Measurements from ENCODE around the gene SEC24A. TPM values are rescaled to one million over a fixed set of nuclear protein-coding genes. Genes with fewer than 3 reads are reported as not detected.
"Not testable (repeated sequence)": the region's sequence is repeated elsewhere in the genome, so short reads cannot be mapped to it uniquely, and the experiment has no call there.

The SEC24A gene
- total and polyA plus RNA-seq, 4 donors: 14.9 to 38.2 (median 19.6) TPM

- Histone ChIP-seq H3K9me3 (ENCODE audit: control insufficient read depth, insufficient read depth, low read length) (no peaks in the 10 kb centered on the region), H3K27me3 (ENCODE audit: control insufficient read depth, insufficient read depth, low read length) (no peaks in the 10 kb centered on the region), H3K4me3 (ENCODE audit: low read depth, low read length) (no peak overlapping the region), H3K4me1 (ENCODE audit: control insufficient read depth, insufficient read depth, low read length) (no peaks in the 10 kb centered on the region), H3K27ac (ENCODE audit: low read depth, low read length) (no peak overlapping the region), H3K36me3 (ENCODE audit: control insufficient read depth, insufficient read depth, low read length) (peaks cover 38% of the 10 kb centered on the region)
- DNase-seq (ENCODE audit: low read depth in 4 of 6, low spot score in 6 of 6): no peak
- WGBS (ENCODE audit: insufficient coverage): 96% methylated on average over 2 of the region's 4 CpGs
Measured at GRCh38 chr5:134611515-134611914, 37.1 kb upstream of the SEC24A start.

- no peak for DNase-seq (ENCODE audit: low read depth in 4 of 6, low spot score in 6 of 6)
- no peaks in the 10 kb centered on the region for H3K27me3 ChIP-seq (ENCODE audit: control insufficient read depth, insufficient read depth, low read length)
- WGBS (ENCODE audit: insufficient coverage): 83% methylated on average over 2 of the region's 5 CpGs
- no peak overlapping the region for H3K4me3 ChIP-seq (ENCODE audit: low read depth, low read length)
- H3K4me1 ChIP-seq (ENCODE audit: control insufficient read depth, insufficient read depth, low read length): no peaks in the 10 kb centered on the region
- peaks cover 48% of the 10 kb centered on the region for H3K36me3 ChIP-seq (ENCODE audit: control insufficient read depth, insufficient read depth, low read length)
- no peak overlapping the region for H3K27ac ChIP-seq (ENCODE audit: low read depth, low read length)
- no peaks in the 10 kb centered on the region for H3K9me3 ChIP-seq (ENCODE audit: control insufficient read depth, insufficient read depth, low read length)
Measured at GRCh38 chr5:134614450-134615085, 34.0 kb upstream of the SEC24A start.

- no peak for DNase-seq (ENCODE audit: low read depth in 4 of 6, low spot score in 6 of 6)
- WGBS (ENCODE audit: insufficient coverage): 93% methylated on average over 2 of the region's 2 CpGs
- no peaks in the 10 kb centered on the region for H3K27me3 ChIP-seq (ENCODE audit: control insufficient read depth, insufficient read depth, low read length)
- H3K27ac ChIP-seq (ENCODE audit: low read depth, low read length): no peak overlapping the region
- peaks cover 52% of the 10 kb centered on the region for H3K36me3 ChIP-seq (ENCODE audit: control insufficient read depth, insufficient read depth, low read length)
- no peak overlapping the region for H3K4me3 ChIP-seq (ENCODE audit: low read depth, low read length)
- H3K4me1 ChIP-seq (ENCODE audit: control insufficient read depth, insufficient read depth, low read length): no peaks in the 10 kb centered on the region
- no peaks in the 10 kb centered on the region for H3K9me3 ChIP-seq (ENCODE audit: control insufficient read depth, insufficient read depth, low read length)
Measured at GRCh38 chr5:134620634-134621033, 28.0 kb upstream of the SEC24A start.

- 100% methylated on average over 1 of the region's 1 CpG for WGBS (ENCODE audit: insufficient coverage)
- Histone ChIP-seq H3K4me1 (ENCODE audit: control insufficient read depth, insufficient read depth, low read length) (no peaks in the 10 kb centered on the region), H3K27me3 (ENCODE audit: control insufficient read depth, insufficient read depth, low read length) (no peaks in the 10 kb centered on the region), H3K9me3 (ENCODE audit: control insufficient read depth, insufficient read depth, low read length) (no peaks in the 10 kb centered on the region), H3K4me3 (ENCODE audit: low read depth, low read length) (no peak overlapping the region), H3K36me3 (ENCODE audit: control insufficient read depth, insufficient read depth, low read length) (peaks cover 22% of the 10 kb centered on the region), H3K27ac (ENCODE audit: low read depth, low read length) (no peak overlapping the region)
- no peak for DNase-seq (ENCODE audit: low read depth in 4 of 6, low spot score in 6 of 6)
Measured at GRCh38 chr5:134625559-134625958, 23.0 kb upstream of the SEC24A start.

- no CpG with 5 or more reads among the region's 2 CpGs for WGBS (ENCODE audit: insufficient coverage)
- DNase-seq (ENCODE audit: low read depth in 4 of 6, low spot score in 6 of 6): no peak
- Histone ChIP-seq H3K27ac (ENCODE audit: low read depth, low read length) (no peak overlapping the region), H3K4me1 (ENCODE audit: control insufficient read depth, insufficient read depth, low read length) (peaks cover under 1% of the 10 kb centered on the region), H3K9me3 (ENCODE audit: control insufficient read depth, insufficient read depth, low read length) (no peaks in the 10 kb centered on the region), H3K4me3 (ENCODE audit: low read depth, low read length) (no peak overlapping the region), H3K27me3 (ENCODE audit: control insufficient read depth, insufficient read depth, low read length) (no peaks in the 10 kb centered on the region), H3K36me3 (ENCODE audit: control insufficient read depth, insufficient read depth, low read length) (peaks cover 16% of the 10 kb centered on the region)
Measured at GRCh38 chr5:134626369-134627014, 22.1 kb upstream of the SEC24A start.

GRCh38 chr5:134634227-134634626 is 14.4 kb upstream of the SEC24A start:
- Histone ChIP-seq H3K27ac (ENCODE audit: low read depth, low read length) (no peak overlapping the region), H3K4me1 (ENCODE audit: control insufficient read depth, insufficient read depth, low read length) (peaks cover 15% of the 10 kb centered on the region), H3K4me3 (ENCODE audit: low read depth, low read length) (no peak overlapping the region), H3K36me3 (ENCODE audit: control insufficient read depth, insufficient read depth, low read length) (peaks cover 3% of the 10 kb centered on the region), H3K9me3 (ENCODE audit: control insufficient read depth, insufficient read depth, low read length) (no peaks in the 10 kb centered on the region), H3K27me3 (ENCODE audit: control insufficient read depth, insufficient read depth, low read length) (no peaks in the 10 kb centered on the region)
- no peak for DNase-seq (ENCODE audit: low read depth in 4 of 6, low spot score in 6 of 6)
- WGBS (ENCODE audit: insufficient coverage): 92% methylated on average over 5 of the region's 10 CpGs

GRCh38 chr5:134635366-134635765 is 13.2 kb upstream of the SEC24A start:
- no CpG with 5 or more reads among the region's 1 CpG for WGBS (ENCODE audit: insufficient coverage)
- not testable (repeated sequence) for H3K36me3 ChIP-seq (ENCODE audit: control insufficient read depth, insufficient read depth, low read length); H3K9me3 ChIP-seq (ENCODE audit: control insufficient read depth, insufficient read depth, low read length); DNase-seq (ENCODE audit: low read depth in 4 of 6, low spot score in 6 of 6); H3K27me3 ChIP-seq (ENCODE audit: control insufficient read depth, insufficient read depth, low read length); H3K27ac ChIP-seq (ENCODE audit: low read depth, low read length); H3K4me3 ChIP-seq (ENCODE audit: low read depth, low read length)
- peaks cover 15% of the 10 kb centered on the region for H3K4me1 ChIP-seq (ENCODE audit: control insufficient read depth, insufficient read depth, low read length)

GRCh38 chr5:134637116-134637721 is 11.4 kb upstream of the SEC24A start:
- 87% methylated on average over 5 of the region's 9 CpGs for WGBS (ENCODE audit: insufficient coverage)
- peaks cover 7% of the 10 kb centered on the region for H3K4me1 ChIP-seq (ENCODE audit: control insufficient read depth, insufficient read depth, low read length)
- no peaks in the 10 kb centered on the region for H3K27me3 ChIP-seq (ENCODE audit: control insufficient read depth, insufficient read depth, low read length)
- H3K4me3 ChIP-seq (ENCODE audit: low read depth, low read length): no peak overlapping the region
- no peak for DNase-seq (ENCODE audit: low read depth in 4 of 6, low spot score in 6 of 6)
- no peaks in the 10 kb centered on the region for H3K36me3 ChIP-seq (ENCODE audit: control insufficient read depth, insufficient read depth, low read length)
- no peaks in the 10 kb centered on the region for H3K9me3 ChIP-seq (ENCODE audit: control insufficient read depth, insufficient read depth, low read length)
- no peak overlapping the region for H3K27ac ChIP-seq (ENCODE audit: low read depth, low read length)

- H3K36me3 ChIP-seq (ENCODE audit: control insufficient read depth, insufficient read depth, low read length): no peaks in the 10 kb centered on the region
- H3K4me3 ChIP-seq (ENCODE audit: low read depth, low read length): no peak overlapping the region
- no peaks in the 10 kb centered on the region for H3K9me3 ChIP-seq (ENCODE audit: control insufficient read depth, insufficient read depth, low read length)
- no peaks in the 10 kb centered on the region for H3K4me1 ChIP-seq (ENCODE audit: control insufficient read depth, insufficient read depth, low read length)
- no peaks in the 10 kb centered on the region for H3K27me3 ChIP-seq (ENCODE audit: control insufficient read depth, insufficient read depth, low read length)
- WGBS (ENCODE audit: insufficient coverage): no CpG with 5 or more reads among the region's 4 CpGs
- H3K27ac ChIP-seq (ENCODE audit: low read depth, low read length): no peak overlapping the region
- no peak for DNase-seq (ENCODE audit: low read depth in 4 of 6, low spot score in 6 of 6)
Measured at GRCh38 chr5:134638760-134639201, 9.8 kb upstream of the SEC24A start.
